GM18867 (cell line): ENCODE data around the gene RPRD1B.
"Not testable (repeated sequence)": the region's sequence is repeated elsewhere in the genome, so short reads cannot be mapped to it uniquely, and the experiment has no call there.

Source experiments
- ATAC-seq: cut with Tn5 transposase; IDR thresholded peaks from one replicate; pipeline ENCODE4 v1.9.1; 2021; ENCODE audit warnings: mild to moderate bottlenecking, moderate library complexity; ENCODE audit not compliant: unreplicated experiment

RPRD1B gene

DNA sequence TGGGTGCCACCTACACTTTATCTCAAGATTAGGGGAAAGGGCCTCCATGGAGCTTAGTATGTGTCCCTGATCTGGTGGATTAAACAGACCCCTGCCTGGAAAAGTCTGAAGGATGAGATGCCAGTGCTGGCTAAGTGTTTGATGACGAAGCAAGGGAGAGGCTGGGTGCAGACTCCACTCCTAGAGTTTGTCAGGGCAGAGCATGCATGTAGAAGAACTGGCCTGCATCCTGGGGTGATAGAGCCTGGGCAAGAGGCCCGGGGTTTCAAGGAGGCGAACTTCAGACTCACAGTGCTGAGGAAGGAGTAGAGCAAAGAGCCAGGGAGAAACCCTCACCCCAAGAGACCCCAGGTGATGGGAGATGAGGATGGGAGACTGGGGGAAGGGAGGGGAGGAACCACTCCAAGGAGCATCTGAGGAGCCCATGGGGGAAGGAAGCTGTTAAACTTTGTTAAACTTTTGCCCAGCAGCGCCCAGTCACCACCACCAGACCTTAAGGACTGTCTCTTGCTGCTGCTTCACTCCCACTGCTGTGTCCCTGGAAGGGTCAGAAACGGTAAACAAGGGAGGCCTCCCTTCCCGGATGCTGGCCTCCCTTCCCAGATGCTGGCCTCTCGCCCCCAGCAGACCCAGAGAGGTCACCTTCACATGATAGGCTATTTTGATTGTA, 61.6 kb downstream of the RPRD1B start:
- no peak for ATAC-seq

GRCh38 chr20:38098952-38099351, 65.4 kb downstream of the RPRD1B start:
- no peak for ATAC-seq

- ATAC-seq, result not testable (repeated sequence)
Observed at GRCh38 chr20:38102206-38102605, 68.7 kb downstream of the RPRD1B start.

DNA sequence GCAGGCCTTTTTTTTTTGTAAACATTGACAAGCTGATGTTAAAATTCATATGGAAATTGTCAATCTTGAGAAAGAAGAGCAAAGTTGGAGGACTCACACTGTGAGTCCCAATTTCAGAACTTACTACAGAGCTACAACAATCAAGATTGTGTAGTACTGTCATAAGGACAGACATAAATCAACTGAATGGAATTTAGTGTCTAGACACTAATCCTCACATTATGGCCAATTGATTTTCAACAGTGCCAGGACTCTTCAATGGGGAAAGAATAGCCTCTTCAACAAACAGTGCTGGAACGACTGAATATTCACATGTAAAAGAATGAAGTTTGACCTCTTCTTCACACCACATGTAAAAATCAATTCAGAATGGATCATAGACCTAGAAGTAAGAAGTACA, 70.7 kb downstream of the RPRD1B start:
- no peak for ATAC-seq

DNA sequence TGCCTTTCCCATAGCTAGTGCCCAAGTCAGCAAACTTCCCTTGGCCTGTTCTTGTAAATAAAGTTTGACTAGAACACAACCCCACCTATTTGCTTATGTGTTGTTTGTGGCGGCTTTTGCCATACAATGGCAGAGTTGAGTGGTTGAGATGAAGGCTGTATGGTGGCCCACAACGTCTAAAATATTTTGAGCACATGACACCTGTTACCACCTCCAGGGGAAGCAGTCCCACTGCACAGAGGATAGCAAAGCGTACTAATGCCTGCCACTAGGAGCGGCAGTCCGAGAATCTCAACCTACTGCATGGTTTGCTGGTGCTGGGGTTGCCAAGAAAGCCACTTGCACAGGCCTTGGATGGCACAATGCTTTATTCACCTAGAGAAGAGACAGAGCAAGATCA, 72.9 kb downstream of the RPRD1B start:
- ATAC-seq, result no peak

DNA sequence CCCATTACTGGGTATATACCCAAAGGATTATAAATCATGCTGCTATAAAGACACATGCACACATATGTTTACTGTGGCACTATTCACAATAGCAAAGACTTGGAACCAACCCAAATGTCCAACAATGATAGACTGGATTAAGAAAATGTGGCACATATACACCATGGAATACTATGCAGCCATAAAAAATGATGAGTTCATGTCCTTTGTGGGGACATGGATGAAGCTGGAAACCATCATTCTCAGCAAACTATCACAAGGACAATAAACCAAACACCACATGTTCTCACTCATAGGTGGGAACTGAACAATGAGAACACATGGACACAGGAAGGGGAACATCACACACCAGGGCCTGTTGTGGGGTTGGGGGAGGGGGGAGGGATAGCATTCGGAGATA, 73.8 kb downstream of the RPRD1B start:
- not testable (repeated sequence) for ATAC-seq

DNA sequence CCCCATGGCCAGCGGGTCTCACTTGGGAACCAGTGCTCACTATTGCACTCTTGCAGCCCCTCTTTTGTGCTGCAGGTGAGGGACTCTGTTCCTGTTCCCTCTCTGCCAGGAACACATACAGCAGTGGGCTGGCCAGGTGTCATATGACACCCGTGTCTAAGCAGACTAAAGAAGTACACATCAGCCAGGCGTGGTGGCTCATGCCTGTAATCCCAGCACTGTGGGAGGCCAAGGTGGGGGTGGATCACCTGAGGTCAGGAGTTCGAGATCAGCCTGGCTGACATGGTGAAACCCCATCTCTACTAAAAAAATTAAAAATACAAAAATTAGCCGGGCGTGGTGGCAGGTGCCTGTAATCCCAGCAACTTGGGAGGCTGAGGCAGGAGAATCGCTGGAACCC, 74.4 kb downstream of the RPRD1B start:
- ATAC-seq, result not testable (repeated sequence)

GRCh38 chr20:38108438-38108985, 75.0 kb downstream of the RPRD1B start:
- no peak for ATAC-seq

- ATAC-seq, result no peak
Observed at GRCh38 chr20:38108986-38109541, 75.5 kb downstream of the RPRD1B start.

DNA sequence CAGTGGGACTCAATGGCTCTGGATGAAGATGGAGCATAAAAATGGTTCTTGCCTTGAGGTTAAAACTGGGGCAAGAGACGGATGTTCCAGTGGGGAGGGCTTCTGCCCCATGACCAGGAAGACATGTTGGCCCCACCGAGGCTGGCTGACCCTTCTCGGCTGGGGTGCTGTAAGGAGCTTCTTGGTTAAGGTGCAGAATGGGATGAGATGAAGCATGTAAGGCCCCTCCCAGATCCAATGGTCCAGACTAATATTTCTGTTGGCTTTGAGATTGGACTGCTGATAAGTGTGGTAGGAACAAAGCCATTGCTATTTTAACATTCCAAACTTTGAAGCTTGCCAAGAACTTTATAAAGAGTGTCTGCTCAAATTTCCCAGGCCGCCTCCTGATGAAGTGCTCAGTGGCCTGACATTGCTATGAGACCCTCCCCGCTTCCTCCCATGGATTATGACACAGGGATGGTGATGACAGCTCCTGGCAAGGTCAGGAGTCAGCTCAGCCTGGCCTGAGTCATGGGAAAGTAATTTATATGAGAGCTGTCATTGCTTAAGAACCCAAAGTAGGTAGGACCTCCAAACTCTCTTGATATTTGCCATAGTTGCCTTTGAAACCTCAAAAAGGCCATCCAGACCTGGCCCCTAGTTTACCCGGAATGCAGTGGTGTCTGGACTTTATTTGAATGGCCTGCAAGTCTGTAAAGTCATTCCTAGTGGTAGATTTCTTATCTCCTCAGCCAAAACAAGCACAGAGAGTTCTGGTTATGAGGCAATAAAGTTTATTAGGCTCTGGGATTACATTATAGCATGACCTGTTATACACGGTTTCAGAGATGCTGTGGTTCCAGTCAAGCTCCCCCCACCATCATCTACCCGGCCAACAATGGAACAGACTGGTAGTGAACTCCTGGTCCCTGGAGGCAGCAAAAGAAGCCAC, 76.3 kb downstream of the RPRD1B start:
- no peak for ATAC-seq

DNA sequence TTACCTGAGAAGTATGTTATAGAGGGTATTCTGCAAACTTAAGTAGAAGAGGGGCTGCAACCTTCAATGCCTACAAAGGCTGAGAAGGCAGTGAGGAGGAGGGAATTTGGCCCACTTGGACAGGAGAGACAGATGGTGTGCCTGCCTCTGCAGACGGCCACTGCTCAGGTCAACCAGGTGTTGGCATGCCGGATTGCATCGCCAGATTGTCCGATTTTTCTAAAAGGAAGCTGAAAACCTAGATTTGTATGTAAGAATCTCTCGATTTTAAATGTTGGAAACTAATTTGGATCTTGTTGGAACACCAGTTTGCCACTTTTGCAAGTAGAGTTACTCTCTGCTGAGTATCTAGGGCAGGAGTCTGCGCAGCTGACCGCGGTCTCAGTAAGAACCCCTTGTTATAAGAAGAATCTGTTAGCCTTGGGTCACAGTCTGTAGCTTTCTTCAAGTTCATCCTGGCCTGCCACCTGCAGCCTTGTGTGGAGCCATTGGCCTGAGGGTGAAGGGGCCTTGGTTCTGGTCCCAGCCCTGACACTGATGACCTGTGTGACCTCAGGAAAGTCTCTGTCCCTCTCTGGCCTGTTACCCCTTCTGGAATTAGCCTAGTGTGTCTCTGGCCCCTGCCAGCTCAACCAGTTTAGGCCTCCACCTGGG, 77.1 kb downstream of the RPRD1B start:
- ATAC-seq, result no peak

DNA sequence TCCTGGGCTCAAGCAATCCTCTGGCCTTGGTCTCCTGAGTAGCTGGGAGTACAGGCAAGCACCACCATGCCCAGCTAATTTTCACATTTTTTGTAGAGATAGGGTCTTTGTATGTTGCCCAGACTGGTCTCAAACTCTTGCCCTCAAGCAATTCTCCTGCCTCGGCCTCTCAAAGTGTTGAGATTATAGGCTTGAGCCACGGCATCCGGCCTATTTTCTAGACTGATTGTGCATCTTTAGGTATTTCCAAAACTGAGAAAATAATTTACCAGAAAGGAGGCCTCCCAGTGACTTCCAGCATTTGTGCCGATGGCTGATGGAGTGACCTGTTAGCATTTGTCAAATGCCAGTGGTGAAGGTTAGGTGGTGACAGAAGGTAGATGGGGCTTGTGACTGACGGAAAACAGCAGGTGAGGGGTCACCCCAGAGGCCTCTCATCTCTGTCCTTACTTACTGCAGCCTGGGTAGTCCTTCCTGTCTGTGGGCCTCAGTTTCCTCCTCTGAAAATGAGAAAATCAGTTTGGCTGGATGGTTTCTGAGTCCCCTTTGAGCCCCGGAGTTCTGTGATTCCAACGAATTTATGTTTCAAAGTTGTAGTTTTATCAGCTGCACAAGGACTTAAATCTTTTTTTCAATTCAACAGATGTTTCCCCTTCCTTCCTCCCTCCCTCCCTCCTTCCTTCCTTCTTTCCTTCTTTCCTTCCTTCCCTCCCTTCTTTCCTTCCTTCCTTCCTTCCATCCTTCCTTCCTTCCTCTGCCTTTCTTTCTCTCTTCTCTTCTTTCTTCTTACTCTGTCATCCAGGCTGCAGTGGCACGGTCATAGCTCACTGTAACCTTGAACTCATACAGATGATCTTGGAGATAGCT, 78.1 kb downstream of the RPRD1B start:
- ATAC-seq, result no peak

- no peak for ATAC-seq
Observed at GRCh38 chr20:38112261-38112929, 78.8 kb downstream of the RPRD1B start.

GRCh38 chr20:38112930-38113294, 79.4 kb downstream of the RPRD1B start:
- ATAC-seq, result no peak

DNA sequence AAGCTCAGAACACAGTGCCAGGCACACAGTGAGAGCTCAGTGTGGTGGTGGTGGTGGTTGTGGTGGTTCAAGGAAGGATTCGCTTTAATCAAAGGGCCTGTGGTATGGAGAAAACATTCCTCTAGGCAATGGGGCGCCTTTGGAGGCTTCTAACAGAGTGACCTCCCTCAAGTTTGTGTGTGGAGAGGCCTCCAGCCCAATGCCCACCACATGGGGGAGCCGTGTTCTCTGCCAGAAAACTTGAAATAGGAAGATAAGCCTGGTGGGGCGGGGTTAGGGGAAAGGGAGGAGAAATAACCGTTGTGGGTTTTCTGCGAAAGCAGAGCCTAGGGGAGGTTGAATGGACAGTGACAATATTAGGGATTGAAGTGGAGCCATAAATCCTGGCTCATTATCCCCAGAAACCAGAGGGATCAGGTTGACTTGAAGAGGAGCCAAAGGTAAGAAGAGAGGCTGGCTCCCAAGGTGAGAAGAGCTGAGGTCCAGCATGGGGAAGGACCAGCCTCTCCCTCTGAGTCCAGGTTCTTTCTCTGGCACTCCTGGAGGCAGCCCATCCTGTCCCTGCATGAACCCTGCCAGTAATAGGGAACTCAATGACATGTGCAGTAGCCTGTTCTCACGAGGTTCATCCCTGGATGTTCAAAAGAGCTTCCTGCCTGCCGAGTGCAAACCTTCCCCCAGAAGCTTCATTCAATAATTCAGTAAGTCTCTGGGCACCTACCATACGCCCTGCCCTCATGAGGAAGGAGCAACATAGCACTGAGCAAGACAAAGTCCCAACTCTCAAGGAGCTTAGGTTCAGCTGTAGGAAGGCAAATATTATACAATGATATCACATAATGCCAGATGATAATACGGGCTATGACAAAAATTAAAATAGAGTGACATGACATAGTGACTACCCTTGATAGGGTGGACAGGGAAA, 80.1 kb downstream of the RPRD1B start:
- no peak for ATAC-seq

DNA sequence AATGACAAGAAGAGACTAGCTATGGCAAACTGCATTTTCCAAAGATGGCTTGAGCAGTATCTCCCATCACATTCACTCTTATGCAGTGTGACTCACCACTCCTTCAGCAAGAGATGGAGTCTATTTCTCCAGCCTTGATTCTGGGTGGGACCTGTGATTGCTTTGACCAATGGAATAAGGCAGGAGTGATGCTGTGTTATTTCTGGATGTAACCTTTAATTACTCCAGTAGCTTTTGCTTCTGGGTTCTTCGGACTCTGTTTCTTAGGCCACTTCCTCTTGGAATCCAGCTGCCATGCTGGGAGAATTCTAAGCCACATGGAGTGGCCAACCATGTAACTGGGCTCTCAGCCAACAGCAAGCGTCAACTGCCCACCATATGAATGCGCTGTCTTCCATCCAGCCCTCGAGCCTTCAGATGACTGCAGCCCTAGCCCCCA, 80.8 kb downstream of the RPRD1B start:
- no peak for ATAC-seq

DNA sequence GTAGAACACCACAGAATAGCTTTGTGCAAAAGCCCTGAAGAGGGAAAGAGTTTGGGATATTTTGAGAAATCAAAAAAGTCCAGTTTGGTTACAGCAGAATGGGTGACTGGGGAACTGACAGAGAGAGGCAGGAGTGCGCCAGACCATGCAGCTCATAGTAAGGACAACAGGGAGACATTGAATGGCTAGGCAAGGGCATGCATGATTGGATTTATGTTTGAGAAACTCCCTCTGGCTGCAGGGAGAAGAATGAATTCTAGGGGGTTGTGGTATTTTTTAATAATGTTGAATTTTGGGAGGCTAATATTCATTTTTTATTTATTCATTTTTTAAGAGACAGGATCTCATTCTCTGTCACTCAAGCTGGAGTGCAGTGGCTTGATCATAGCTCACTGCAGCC, 81.7 kb downstream of the RPRD1B start:
- no peak for ATAC-seq

DNA sequence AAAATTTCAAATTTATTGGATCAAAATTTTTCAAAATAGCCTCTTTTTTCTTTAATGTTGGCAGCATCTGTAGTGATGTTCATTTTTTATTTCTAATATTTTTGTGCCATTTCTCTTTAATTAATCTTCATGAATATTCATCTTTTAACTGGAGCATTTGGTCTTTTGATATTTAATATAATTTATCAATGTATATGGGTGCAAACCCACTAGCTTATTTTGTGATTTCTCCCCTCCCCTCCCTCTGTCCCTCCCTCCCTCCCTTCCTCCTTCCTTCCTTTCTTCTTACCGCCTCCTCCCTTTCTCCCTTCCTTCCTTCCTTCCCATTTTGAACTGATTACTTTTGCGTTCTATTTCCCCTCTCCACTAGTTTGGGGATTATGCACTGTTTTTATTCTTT, 82.3 kb downstream of the RPRD1B start:
- no peak for ATAC-seq
